Measurements from ENCODE around the gene KIDINS220. TPM values are rescaled to one million over a fixed set of nuclear protein-coding genes. Genes with fewer than 3 reads are reported as not detected.

The KIDINS220 gene
- polyA plus RNA-seq (2011; rRNA removed): 38.5 and 45.9 TPM in 2 replicates
- 7.1 and 10.7 TPM in 2 replicates for polyA plus RNA-seq (2012; cell fraction: cytosol; rRNA removed)
- 21.2 and 33.0 TPM in 2 replicates for polyA plus RNA-seq (2012; cell fraction: nucleus; rRNA removed)
- 16.4 to 16.9 TPM (median 16.5 TPM) in 3 replicates for polyA plus RNA-seq (2017; fragmentation: RNase III; extraction: RNeasy Plus Mini Kit Qiagen cat#74134 plus additional on column Dnase treatment)
- polyA minus RNA-seq (2011; rRNA and poly(A)+ RNA removed): 82.6 and 87.3 TPM in 2 replicates

DNA sequence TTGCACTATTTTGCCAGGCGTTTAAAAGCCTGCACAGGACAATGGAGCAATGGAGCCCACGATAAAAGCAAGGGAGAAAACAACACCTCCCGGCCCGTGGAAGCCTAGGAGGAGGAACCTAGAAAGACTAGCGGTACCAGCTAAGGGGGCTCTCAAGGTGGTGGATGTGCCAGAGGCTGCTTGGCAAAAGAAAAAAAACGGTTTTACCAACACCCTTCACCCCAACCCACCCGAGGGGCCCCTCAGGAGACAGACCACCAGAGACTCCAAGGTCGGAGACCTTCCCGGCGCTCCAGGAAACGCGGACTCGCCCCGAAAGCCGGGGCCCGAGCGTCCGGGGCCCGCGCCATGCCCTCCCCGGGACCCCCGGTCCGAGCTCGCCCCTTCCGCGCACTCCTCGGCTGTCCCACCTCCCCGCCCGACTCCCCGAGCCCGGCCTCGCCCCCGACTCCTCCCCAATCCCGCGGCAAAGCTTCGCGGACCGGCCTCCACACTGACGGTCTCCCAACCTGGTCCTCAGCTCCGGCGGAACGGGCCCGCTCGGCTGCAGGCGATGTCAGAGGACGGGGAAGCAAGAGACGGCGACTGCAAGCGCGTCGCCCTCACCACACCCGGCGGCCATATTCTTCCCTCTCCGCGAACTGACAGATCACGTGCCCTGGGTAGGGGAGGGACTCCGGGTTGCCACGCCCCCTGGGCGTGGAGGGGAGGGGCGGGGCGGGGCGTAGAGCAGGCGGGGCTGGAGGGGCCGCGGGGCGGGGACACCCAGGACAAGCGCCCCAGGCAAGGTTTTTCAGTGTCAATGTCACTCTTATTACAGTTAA is at the start of gene KIDINS220:
TSS of gene KIDINS220 (minus strand) at position 643 of the 824 bp plus-strand sequence. CDS start 10,520 bp downstream, outside the sequence.
- FAIRE-seq (no peak), DNase-seq (ENCODE audit: low read depth in 1 of 2, low spot score in 1 of 2) (peak; percentile 87 to 96), ATAC-seq (peak; percentile 84 to 95)
- Histone ChIP-seq H3K27ac (peak within 1 kb of the TSS; percentile 82 to 89), H3K4me1 (peaks cover 12% of the 10 kb centered on the region; the same call in 2 of the 3 replicates), H3K4me3 (peak within 1 kb of the TSS; percentile 95), H3K4me2 (peak within 1 kb of the TSS; percentile 86), H3K9me3 (no peaks in the 10 kb centered on the region)
- under 1% methylated on average over 21 of the region's 67 CpGs for WGBS (ENCODE audit: missing lambda C conversion rate)
- peak; percentile 90 for TF ChIP-seq PHF8 (IDR thresholded peaks at IDR 0.05; ENCODE audit: borderline replicate concordance, low read depth)
- TF ChIP-seq JUN (IDR thresholded peaks at IDR 0.05): peak in 1 of 2 experiments; percentile 56; a peak in 2 of 5 replicates
- no peak for TF ChIP-seq KDM1A (IDR thresholded peaks at IDR 0.05; ENCODE audit: low read depth)
- TF ChIP-seq, protein P1, sequence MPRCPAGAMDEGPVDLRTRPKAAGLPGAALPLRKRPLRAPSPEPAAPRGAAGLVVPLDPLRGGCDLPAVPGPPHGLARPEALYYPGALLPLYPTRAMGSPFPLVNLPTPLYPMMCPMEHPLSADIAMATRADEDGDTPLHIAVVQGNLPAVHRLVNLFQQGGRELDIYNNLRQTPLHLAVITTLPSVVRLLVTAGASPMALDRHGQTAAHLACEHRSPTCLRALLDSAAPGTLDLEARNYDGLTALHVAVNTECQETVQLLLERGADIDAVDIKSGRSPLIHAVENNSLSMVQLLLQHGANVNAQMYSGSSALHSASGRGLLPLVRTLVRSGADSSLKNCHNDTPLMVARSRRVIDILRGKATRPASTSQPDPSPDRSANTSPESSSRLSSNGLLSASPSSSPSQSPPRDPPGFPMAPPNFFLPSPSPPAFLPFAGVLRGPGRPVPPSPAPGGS (IDR thresholded peaks at IDR 0.05): 0 out of 3 replicates have a peak, but pooled peaks have one; percentile 33
- no peak for TF ChIP-seq HOXB13 (CRISPR knock-in tag; IDR thresholded peaks at IDR 0.05; ENCODE audit: low read depth)
- TF ChIP-seq, protein P2, sequence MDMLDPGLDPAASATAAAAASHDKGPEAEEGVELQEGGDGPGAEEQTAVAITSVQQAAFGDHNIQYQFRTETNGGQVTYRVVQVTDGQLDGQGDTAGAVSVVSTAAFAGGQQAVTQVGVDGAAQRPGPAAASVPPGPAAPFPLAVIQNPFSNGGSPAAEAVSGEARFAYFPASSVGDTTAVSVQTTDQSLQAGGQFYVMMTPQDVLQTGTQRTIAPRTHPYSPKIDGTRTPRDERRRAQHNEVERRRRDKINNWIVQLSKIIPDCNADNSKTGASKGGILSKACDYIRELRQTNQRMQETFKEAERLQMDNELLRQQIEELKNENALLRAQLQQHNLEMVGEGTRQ (IDR thresholded peaks at IDR 0.05): peak; percentile 86
- no peak for TF ChIP-seq NFE2L2 (conservative IDR thresholded peaks at IDR 0.05; ENCODE audit: low read length)
- TF ChIP-seq MAX (IDR thresholded peaks at IDR 0.05): peak; percentile 76
- 0 out of 2 replicates have a peak, but pooled peaks have one; percentile 44 for TF ChIP-seq HDAC2 (IDR thresholded peaks at IDR 0.05)
- TF ChIP-seq JUNB (IDR thresholded peaks at IDR 0.05): no peak
- no peak for TF ChIP-seq SREBF2 (IDR thresholded peaks at IDR 0.05)
- TF ChIP-seq, protein P3, sequence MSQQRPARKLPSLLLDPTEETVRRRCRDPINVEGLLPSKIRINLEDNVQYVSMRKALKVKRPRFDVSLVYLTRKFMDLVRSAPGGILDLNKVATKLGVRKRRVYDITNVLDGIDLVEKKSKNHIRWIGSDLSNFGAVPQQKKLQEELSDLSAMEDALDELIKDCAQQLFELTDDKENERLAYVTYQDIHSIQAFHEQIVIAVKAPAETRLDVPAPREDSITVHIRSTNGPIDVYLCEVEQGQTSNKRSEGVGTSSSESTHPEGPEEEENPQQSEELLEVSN (IDR thresholded peaks at IDR 0.05; ENCODE audit: borderline replicate concordance, low read depth): peak; percentile 49; the same call in 1 of the 2 replicates
- TF ChIP-seq KDM5A (IDR thresholded peaks at IDR 0.05): peak; percentile 93
- TF ChIP-seq BHLHE40 (IDR thresholded peaks at IDR 0.05; ENCODE audit: low read depth, low read length): peak; percentile 58
- TF ChIP-seq POLR2A (IDR thresholded peaks at IDR 0.05; ENCODE audit: low read length): peak; percentile 96
- no peak for TF ChIP-seq MAZ (IDR thresholded peaks at IDR 0.05; ENCODE audit: borderline replicate concordance, low read depth, low read length)
- POLR2A ChIA-PET: interaction anchor here (0.6 to 0.7 kb wide), 4 partner anchors 12 to 1831 kb away, joined by 3 to 5 read pairs (median 4); no protein-coding TSS in a partner anchor
- CTCF ChIA-PET: interaction anchor here (0.9 kb wide), 1 partner anchor 43 kb away, joined by 3 read pairs; no protein-coding TSS in a partner anchor

GRCh38 chr2:8886876-8887275 is 49.5 kb upstream of the KIDINS220 start:
- no peak for TF ChIP-seq ESRRA (IDR thresholded peaks at IDR 0.05; ENCODE audit: borderline replicate concordance, low read length)
- TF ChIP-seq TP53 (CRISPR knock-in tag; IDR thresholded peaks at IDR 0.05): no peak
- TF ChIP-seq ZC3H11A (IDR thresholded peaks at IDR 0.05): no peak
- TF ChIP-seq PBX3 (IDR thresholded peaks at IDR 0.05): no peak
- TF ChIP-seq ZFP36 (IDR thresholded peaks at IDR 0.05; ENCODE audit: borderline replicate concordance, partially characterized antibody): no peak
- no peak for TF ChIP-seq GATA3 (IDR thresholded peaks at IDR 0.05; ENCODE audit: borderline replicate concordance)
- TF ChIP-seq, protein P3 (IDR thresholded peaks at IDR 0.05; ENCODE audit: borderline replicate concordance, low read depth): no peak
- no peak for TF ChIP-seq TFCP2L1 (CRISPR knock-in tag; IDR thresholded peaks at IDR 0.05)
- no peak for TF ChIP-seq FOXS1 (CRISPR knock-in tag; IDR thresholded peaks at IDR 0.05)
- TF ChIP-seq EP300 (IDR thresholded peaks at IDR 0.05): no peak
- no peak for TF ChIP-seq CHD2 (IDR thresholded peaks at IDR 0.05; ENCODE audit: low read length, partially characterized antibody)
- TF ChIP-seq FOSB (CRISPR knock-in tag; IDR thresholded peaks at IDR 0.05): no peak
- TF ChIP-seq CBX8 (IDR thresholded peaks at IDR 0.05): no peak
- TF ChIP-seq RFX5 (IDR thresholded peaks at IDR 0.05): no peak
- DNase-seq (ENCODE audit: low read depth in 1 of 2, low spot score in 1 of 2) (no peak), FAIRE-seq (no peak), ATAC-seq (no peak)
- Histone ChIP-seq H3K9me3 (no peaks in the 10 kb centered on the region), H3K4me2 (no peak overlapping the region), H3K4me3 (no peak overlapping the region), H3K27ac (no peak overlapping the region), H3K4me1 (no peaks in the 10 kb centered on the region)
- WGBS (ENCODE audit: missing lambda C conversion rate): 79% methylated on average over 2 of the region's 2 CpGs
- ChIA-PET POLR2A (no interaction called here), CTCF (interaction anchor here (1.0 to 1.5 kb wide), 2 partner anchors 14 kb away, joined by 3 to 7 read pairs; no protein-coding TSS in a partner anchor)
